Fibroblast of pulmonary artery (primary cell): ENCODE results near the gene ADCYAP1.

Source experiments
- DNase-seq: peaks from one replicate; pipeline ENCODE4 v3.0.0-alpha.2; 2010; ENCODE audit warnings: low read depth
- H3K4me3 ChIP-seq: replicated peaks from 2 replicates; pipeline ENCODE4 v1.5.1; 2011; ENCODE audit warnings: low read depth, mild to moderate bottlenecking, control low read depth, low read length, moderate library complexity
- CTCF ChIP-seq: IDR thresholded peaks from 2 replicates; pipeline ENCODE4 v1.5.1; 2011; ENCODE audit warnings: mild to moderate bottlenecking, control low read depth, low read length, inconsistent platforms; ENCODE audit errors: missing control alignments

Gene ADCYAP1

DNA sequence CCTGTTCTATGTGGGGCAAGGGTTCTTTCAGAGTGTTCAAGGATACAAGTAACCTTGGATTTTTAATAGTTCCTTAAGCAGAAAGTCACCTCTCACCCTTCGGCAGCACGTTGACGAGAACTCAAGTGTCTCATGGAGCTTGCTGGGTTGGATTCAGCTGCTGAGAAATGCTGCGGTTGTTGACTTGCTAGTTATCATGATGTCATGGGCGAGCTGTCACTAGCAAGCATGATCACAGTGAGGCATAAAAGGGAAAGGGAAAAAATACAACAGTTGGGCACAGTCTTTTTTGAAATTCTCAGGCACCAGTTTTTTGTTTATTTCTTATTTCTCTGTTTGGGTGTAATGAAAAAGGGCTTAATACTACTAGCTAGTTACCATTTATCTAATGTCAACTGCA lies 53.2 kb downstream of the ADCYAP1 start:
- H3K4me3 ChIP-seq: no peak overlapping the region
- DNase-seq: no peak
- no peak for TF ChIP-seq CTCF

- no peak for TF ChIP-seq CTCF
- no peak overlapping the region for H3K4me3 ChIP-seq
- DNase-seq: peak; percentile 6
Measured at GRCh38 chr18:959854-960253, 55.2 kb downstream of the ADCYAP1 start.
